Measurements from ENCODE around the gene EMILIN2. TPM values are rescaled to one million over a fixed set of nuclear protein-coding genes. Genes with fewer than 3 reads are reported as not detected.
A peak's percentile ranks its signal among the peaks of the same experiment; 100 is the strongest.

The EMILIN2 gene
- total and polyA plus RNA-seq, 9 of the 15 experiments (the other 6 are each of a cell fraction or from before 2014, with no cell fraction given): 0.01 to 0.40 (median 0.19) TPM

GRCh38 chr18:2853926-2854664 is 7.3 kb downstream of the EMILIN2 start (continued):
- TF ChIP-seq ZBTB43 (CRISPR knock-in tag; IDR thresholded peaks at IDR 0.05) (no peak), KLF16 (IDR thresholded peaks at IDR 0.05) (peak; percentile 98), SNIP1 (IDR thresholded peaks at IDR 0.05; ENCODE audit: low read depth) (no peak), SMARCE1 (IDR thresholded peaks at IDR 0.05) (peak; percentile 98), CXXC5 (CRISPR knock-in tag; IDR thresholded peaks at IDR 0.05) (peak; percentile 82), ZNF695 (CRISPR knock-in tag; IDR thresholded peaks at IDR 0.05) (no peak), PCBP1 (IDR thresholded peaks at IDR 0.05; ENCODE audit: low read depth, low read length, poor library complexity, severe bottlenecking) (no peak), GATA2 (CRISPR knock-in tag; IDR thresholded peaks at IDR 0.05) (peak; percentile 97), HNRNPLL (IDR thresholded peaks at IDR 0.05; ENCODE audit: low read depth, low read length, poor library complexity, severe bottlenecking) (no peak), SMAD4 (CRISPR knock-in tag; conservative IDR thresholded peaks at IDR 0.05) (peak; percentile 79), BHLHE40 (IDR thresholded peaks at IDR 0.05; ENCODE audit: low read length) (peak; percentile 48), COPS2 (conservative IDR thresholded peaks at IDR 0.05) (no peak), NRF1 (conservative IDR thresholded peaks at IDR 0.05 in 1 of 2, IDR thresholded peaks at IDR 0.05 in 1 of 2) (peak in 1 of 2 experiments; percentile 19; a peak in 2 of 4 replicates), HES1 (IDR thresholded peaks at IDR 0.05; ENCODE audit: low read depth) (peak; percentile 80), ZFP30 (CRISPR knock-in tag; IDR thresholded peaks at IDR 0.05; ENCODE audit: borderline replicate concordance) (no peak), RHOXF2B (CRISPR knock-in tag; conservative IDR thresholded peaks at IDR 0.05) (no peak), ZNF766 (CRISPR knock-in tag; conservative IDR thresholded peaks at IDR 0.05) (peak; percentile 94), HNRNPL (IDR thresholded peaks at IDR 0.05; ENCODE audit: low read depth, low read length) (no peak), ZKSCAN8 (CRISPR knock-in tag; IDR thresholded peaks at IDR 0.05) (peak; percentile 65; the same call in 1 of the 2 replicates)
